ENCODE data around the gene GID8. TPM values are rescaled to one million over a fixed set of nuclear protein-coding genes. Genes with fewer than 3 reads are reported as not detected.

The GID8 gene
- total and polyA plus RNA-seq, 2 donors (not counting 1 experiment from before 2014, with no cell fraction given), result 12.4 to 47.4 TPM

DNA sequence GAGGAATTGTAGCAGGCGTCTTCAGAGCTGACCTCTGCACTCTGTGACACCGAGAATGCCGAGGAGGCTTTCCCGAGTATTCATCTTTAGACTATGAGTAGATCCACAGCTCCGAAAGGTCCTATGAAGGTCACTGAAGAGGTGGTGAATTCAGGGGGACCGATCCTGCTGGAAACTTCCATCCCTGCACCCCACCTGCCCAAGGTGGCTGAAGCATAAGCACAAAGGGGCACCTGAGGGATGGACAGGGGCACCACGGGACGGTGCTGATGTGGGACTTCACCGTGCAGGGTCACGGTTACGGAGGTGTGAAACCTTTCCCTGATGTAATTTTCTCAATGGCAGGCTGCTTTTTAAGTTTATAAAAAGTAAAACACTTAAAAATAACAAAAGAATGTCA lies 36.1 kb upstream of the GID8 start:
- Histone ChIP-seq H3K27me3 (replicated peaks in 1 of 4; ENCODE audit: control extremely low read depth in 1 of 4, control insufficient read depth in 3 of 4, insufficient read depth in 4 of 4, low read length in 3 of 4) (no peaks in the 10 kb centered on the region), H3K4me2 (replicated peaks; ENCODE audit: low read depth, low read length, poor library complexity, severe bottlenecking) (no peak overlapping the region), H3K4me3 (ENCODE audit: control extremely low read depth in 1 of 5, extremely low read depth in 1 of 5, insufficient read depth in 1 of 5, low read depth in 2 of 5, low read length in 4 of 5) (no peak overlapping the region), H3K79me2 (ENCODE audit: control insufficient read depth, insufficient read depth, low read length) (peaks cover 14% of the 10 kb centered on the region), H4K20me1 (ENCODE audit: control insufficient read depth, insufficient read depth, low read length, poor library complexity, severe bottlenecking) (peaks cover 56% of the 10 kb centered on the region), H2AFZ (ENCODE audit: insufficient read depth, low read depth, low read length, poor library complexity, severe bottlenecking) (no peak overlapping the region), H3K9ac (ENCODE audit: low read length) (no peak overlapping the region), H3K27ac (ENCODE audit: low read length in 2 of 2) (no peak overlapping the region), H3K4me1 (ENCODE audit: control insufficient read depth in 2 of 2, insufficient read depth in 2 of 2, low read length in 2 of 2) (peaks cover 12 to 20% of the 10 kb centered on the region in 2 donors), H3K9me3 (ENCODE audit: control extremely low read depth in 1 of 3, control insufficient read depth in 2 of 3, insufficient read depth in 1 of 3, low read length in 2 of 3) (no peaks in the 10 kb centered on the region), H3K36me3 (replicated peaks in 1 of 2; ENCODE audit: control extremely low read depth in 1 of 2, control insufficient read depth in 1 of 2, extremely low read depth in 1 of 2, insufficient read depth in 2 of 2, low read length in 1 of 2) (peaks cover 1 to 48% of the 10 kb centered on the region in 2 experiments)
- Mint-ChIP-seq H3K4me3 (no peak overlapping the region), H3K27me3 (no peaks in the 10 kb centered on the region), H3K9me3 (ENCODE audit: insufficient read depth) (no peaks in the 10 kb centered on the region), H3K27ac (no peak overlapping the region), H3K4me1 (peaks cover 30% of the 10 kb centered on the region)
- DNase-seq (no peak), ATAC-seq (ENCODE audit: low read depth) (no peak)
- no peak for TF ChIP-seq EZH2 (IDR thresholded peaks at IDR 0.05; ENCODE audit: borderline replicate concordance, insufficient read depth, low read depth, low read length, poor library complexity, severe bottlenecking)
- TF ChIP-seq, protein P1, sequence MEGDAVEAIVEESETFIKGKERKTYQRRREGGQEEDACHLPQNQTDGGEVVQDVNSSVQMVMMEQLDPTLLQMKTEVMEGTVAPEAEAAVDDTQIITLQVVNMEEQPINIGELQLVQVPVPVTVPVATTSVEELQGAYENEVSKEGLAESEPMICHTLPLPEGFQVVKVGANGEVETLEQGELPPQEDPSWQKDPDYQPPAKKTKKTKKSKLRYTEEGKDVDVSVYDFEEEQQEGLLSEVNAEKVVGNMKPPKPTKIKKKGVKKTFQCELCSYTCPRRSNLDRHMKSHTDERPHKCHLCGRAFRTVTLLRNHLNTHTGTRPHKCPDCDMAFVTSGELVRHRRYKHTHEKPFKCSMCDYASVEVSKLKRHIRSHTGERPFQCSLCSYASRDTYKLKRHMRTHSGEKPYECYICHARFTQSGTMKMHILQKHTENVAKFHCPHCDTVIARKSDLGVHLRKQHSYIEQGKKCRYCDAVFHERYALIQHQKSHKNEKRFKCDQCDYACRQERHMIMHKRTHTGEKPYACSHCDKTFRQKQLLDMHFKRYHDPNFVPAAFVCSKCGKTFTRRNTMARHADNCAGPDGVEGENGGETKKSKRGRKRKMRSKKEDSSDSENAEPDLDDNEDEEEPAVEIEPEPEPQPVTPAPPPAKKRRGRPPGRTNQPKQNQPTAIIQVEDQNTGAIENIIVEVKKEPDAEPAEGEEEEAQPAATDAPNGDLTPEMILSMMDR (IDR thresholded peaks at IDR 0.05), result no peak
- CTCF ChIA-PET, result interaction anchor here (0.6 to 3.8 kb wide), 14 partner anchors 8 to 107 kb away, joined by 3 to 28 read pairs (median 4); no protein-coding TSS in a partner anchor
- POLR2A ChIA-PET, result interaction anchor here (0.7 kb wide), 1 partner anchor 30 kb away, joined by 4 read pairs; no protein-coding TSS in a partner anchor
- 92% methylated on average over 6 of the region's 11 CpGs for WGBS (ENCODE audit: insufficient coverage)
- intact Hi-C loops (cut with micrococcal nuclease), result loop anchor here (2.0 kb wide), 2 partner anchors 25 to 53 kb away; partner anchors contain the start of gene DIDO1

- no peak overlapping the region for H2AFZ ChIP-seq (ENCODE audit: insufficient read depth, low read depth, low read length, poor library complexity, severe bottlenecking)
- ChIA-PET POLR2A (no interaction called here), CTCF (interaction anchor here (0.7 to 3.8 kb wide), 7 partner anchors 9 to 106 kb away, joined by 3 to 8 read pairs (median 5); no protein-coding TSS in a partner anchor)
- TF ChIP-seq EZH2 (IDR thresholded peaks at IDR 0.05; ENCODE audit: borderline replicate concordance, insufficient read depth, low read depth, low read length, poor library complexity, severe bottlenecking), result no peak
- TF ChIP-seq, protein P1 (IDR thresholded peaks at IDR 0.05), result no peak
- peaks cover 25% of the 10 kb centered on the region for H3K79me2 ChIP-seq (ENCODE audit: control insufficient read depth, insufficient read depth, low read length)
- Mint-ChIP-seq H3K4me3 (no peak overlapping the region), H3K27me3 (no peaks in the 10 kb centered on the region), H3K4me1 (peaks cover 31% of the 10 kb centered on the region), H3K9me3 (ENCODE audit: insufficient read depth) (no peaks in the 10 kb centered on the region), H3K27ac (no peak overlapping the region)
- H3K4me1 ChIP-seq (ENCODE audit: control insufficient read depth in 2 of 2, insufficient read depth in 2 of 2, low read length in 2 of 2), result peaks cover 12 to 20% of the 10 kb centered on the region in 2 donors
- H4K20me1 ChIP-seq (ENCODE audit: control insufficient read depth, insufficient read depth, low read length, poor library complexity, severe bottlenecking), result peaks cover 56% of the 10 kb centered on the region
- no peaks in the 10 kb centered on the region for H3K9me3 ChIP-seq (ENCODE audit: control extremely low read depth in 1 of 3, control insufficient read depth in 2 of 3, insufficient read depth in 1 of 3, low read length in 2 of 3)
- no peak overlapping the region for H3K4me2 ChIP-seq (replicated peaks; ENCODE audit: low read depth, low read length, poor library complexity, severe bottlenecking)
- WGBS (ENCODE audit: insufficient coverage), result no CpG with 5 or more reads among the region's 7 CpGs
- no peak overlapping the region for H3K9ac ChIP-seq (ENCODE audit: low read length)
- no peak for DNase-seq
- H3K27ac ChIP-seq (ENCODE audit: low read length in 2 of 2), result no peak overlapping the region
- intact Hi-C loops (cut with micrococcal nuclease), result no loop called here
- H3K36me3 ChIP-seq (replicated peaks in 1 of 2; ENCODE audit: control extremely low read depth in 1 of 2, control insufficient read depth in 1 of 2, extremely low read depth in 1 of 2, insufficient read depth in 2 of 2, low read length in 1 of 2), result peaks cover 1 to 60% of the 10 kb centered on the region in 2 experiments
- H3K27me3 ChIP-seq (replicated peaks in 1 of 4; ENCODE audit: control extremely low read depth in 1 of 4, control insufficient read depth in 3 of 4, insufficient read depth in 4 of 4, low read length in 3 of 4), result no peaks in the 10 kb centered on the region
- no peak overlapping the region for H3K4me3 ChIP-seq (ENCODE audit: control extremely low read depth in 1 of 5, extremely low read depth in 1 of 5, insufficient read depth in 1 of 5, low read depth in 2 of 5, low read length in 4 of 5)
- no peak for ATAC-seq (ENCODE audit: low read depth)
Measured at GRCh38 chr20:62902926-62903615, 34.9 kb upstream of the GID8 start.
